ENCODE data around the gene SLC37A1. TPM values are rescaled to one million over a fixed set of nuclear protein-coding genes. Genes with fewer than 3 reads are reported as not detected.

The SLC37A1 gene
- total RNA-seq, 4 donors from 2014 or later = 4.0 to 5.8 (median 5.1) TPM

DNA sequence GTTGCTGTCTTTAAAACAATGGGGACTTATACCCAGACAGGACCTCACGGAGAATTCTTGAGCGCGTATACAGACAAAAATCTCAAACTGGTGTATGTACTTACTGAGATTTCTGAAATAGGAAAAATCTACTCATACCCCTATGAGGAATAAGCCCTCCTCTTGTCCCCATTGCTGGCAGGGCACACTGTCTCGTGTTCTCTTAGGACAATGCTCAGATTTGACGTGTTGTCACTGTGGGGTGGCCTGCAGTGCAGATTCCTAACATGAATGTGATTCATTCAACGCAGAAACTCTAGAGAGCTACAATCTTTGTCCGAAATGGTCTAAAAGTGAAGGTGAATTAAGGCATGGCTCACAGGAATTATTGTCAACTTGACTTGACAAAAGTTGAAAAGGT lies 108.6 kb downstream of the SLC37A1 start:
- TF ChIP-seq, protein P1, sequence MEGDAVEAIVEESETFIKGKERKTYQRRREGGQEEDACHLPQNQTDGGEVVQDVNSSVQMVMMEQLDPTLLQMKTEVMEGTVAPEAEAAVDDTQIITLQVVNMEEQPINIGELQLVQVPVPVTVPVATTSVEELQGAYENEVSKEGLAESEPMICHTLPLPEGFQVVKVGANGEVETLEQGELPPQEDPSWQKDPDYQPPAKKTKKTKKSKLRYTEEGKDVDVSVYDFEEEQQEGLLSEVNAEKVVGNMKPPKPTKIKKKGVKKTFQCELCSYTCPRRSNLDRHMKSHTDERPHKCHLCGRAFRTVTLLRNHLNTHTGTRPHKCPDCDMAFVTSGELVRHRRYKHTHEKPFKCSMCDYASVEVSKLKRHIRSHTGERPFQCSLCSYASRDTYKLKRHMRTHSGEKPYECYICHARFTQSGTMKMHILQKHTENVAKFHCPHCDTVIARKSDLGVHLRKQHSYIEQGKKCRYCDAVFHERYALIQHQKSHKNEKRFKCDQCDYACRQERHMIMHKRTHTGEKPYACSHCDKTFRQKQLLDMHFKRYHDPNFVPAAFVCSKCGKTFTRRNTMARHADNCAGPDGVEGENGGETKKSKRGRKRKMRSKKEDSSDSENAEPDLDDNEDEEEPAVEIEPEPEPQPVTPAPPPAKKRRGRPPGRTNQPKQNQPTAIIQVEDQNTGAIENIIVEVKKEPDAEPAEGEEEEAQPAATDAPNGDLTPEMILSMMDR (IDR thresholded peaks at IDR 0.05; ENCODE audit: low read depth) = no peak

DNA sequence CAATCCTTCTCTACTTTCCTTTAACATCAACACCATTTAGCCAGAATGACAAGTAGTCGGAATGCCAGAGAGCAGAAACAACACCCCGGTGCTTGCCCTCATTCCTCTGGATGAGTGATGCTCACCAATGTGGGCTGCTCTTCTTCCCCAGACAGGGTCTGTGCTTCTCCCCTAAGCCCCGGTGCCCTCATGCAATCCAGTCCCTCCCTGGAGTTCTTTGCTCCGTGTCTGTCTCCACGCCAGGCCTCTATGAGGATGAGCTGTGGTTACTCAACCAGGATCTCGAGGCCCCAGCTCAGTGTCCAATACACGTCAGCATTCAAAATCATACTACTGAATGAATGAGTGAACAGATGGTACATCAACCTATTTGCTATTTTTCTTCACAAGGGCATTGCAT lies 110.0 kb downstream of the SLC37A1 start:
- TF ChIP-seq, protein P1 (IDR thresholded peaks at IDR 0.05; ENCODE audit: low read depth) = no peak

DNA sequence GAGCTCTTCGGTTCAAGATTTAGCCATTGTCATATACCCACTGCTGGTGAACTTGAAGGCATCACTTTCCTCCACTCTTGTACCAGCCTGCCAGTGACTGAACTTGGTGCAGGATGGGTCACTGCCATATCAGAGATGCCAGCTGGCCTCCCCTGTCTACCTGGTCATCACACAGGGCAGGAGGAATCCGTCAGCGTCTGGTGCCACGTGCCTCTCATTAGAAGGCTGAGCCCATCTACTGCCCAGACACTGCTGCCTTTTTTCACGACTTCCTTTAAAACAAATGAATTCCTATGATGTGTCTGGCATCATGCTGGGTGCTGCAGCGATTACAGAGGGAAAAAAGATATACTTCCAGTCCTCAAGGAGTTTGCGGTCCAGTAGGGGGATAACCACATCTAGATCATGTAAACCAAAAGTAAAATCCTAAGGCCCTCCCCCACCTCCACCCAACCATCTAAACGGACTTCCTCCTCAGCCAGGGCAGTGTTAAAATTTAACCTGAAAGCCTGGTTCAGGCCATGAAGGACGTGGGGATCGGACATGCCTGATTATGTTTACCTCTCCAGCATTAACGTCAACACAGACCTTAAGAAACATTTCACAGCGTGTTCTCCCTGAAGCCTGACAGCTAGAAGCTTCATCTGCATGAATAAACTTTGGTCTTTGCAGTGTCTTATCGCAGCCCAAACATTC lies 110.6 kb downstream of the SLC37A1 start:
- TF ChIP-seq, protein P1 (IDR thresholded peaks at IDR 0.05; ENCODE audit: low read depth) = no peak

DNA sequence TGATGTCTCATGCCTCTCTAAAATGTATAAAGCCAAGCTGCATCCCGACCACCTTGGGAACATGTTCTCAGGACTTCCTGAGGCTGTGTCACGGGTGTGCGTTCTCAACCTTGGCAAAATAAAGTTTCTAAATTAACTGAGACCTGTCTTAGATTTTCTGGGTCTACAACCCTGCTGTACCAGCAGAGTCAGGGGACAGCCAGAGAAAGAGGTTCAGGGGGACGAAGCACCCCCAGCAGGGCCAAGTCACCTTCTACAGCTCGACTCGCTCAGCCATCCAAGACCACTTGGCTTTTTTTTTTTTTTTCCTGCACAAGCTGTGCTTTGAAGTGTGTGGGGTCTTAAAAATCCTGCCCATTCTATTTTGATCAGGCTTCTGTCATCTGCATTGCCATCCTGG lies 111.3 kb downstream of the SLC37A1 start:
- TF ChIP-seq, protein P1 (IDR thresholded peaks at IDR 0.05; ENCODE audit: low read depth) = no peak

DNA sequence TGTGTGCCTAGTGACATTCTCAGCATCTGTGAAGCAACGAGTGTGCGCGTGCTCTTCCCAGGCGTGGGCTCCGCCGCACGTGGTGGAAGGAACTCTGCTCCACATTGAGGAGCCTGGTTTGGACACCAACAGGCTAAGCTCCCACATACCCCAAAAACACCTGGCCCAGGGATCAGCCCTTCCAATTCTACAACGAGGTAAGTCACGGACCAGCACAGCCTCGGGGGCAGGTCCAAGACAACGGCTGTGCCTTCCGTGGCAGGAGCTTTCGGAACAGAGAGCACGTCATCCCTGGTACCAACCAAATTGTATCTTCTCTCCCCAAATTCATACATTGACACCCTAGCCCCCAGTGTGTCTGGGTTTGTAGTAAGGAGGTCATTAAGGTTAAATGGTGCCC lies 112.5 kb downstream of the SLC37A1 start:
- TF ChIP-seq, protein P1 (IDR thresholded peaks at IDR 0.05; ENCODE audit: low read depth) = no peak

DNA sequence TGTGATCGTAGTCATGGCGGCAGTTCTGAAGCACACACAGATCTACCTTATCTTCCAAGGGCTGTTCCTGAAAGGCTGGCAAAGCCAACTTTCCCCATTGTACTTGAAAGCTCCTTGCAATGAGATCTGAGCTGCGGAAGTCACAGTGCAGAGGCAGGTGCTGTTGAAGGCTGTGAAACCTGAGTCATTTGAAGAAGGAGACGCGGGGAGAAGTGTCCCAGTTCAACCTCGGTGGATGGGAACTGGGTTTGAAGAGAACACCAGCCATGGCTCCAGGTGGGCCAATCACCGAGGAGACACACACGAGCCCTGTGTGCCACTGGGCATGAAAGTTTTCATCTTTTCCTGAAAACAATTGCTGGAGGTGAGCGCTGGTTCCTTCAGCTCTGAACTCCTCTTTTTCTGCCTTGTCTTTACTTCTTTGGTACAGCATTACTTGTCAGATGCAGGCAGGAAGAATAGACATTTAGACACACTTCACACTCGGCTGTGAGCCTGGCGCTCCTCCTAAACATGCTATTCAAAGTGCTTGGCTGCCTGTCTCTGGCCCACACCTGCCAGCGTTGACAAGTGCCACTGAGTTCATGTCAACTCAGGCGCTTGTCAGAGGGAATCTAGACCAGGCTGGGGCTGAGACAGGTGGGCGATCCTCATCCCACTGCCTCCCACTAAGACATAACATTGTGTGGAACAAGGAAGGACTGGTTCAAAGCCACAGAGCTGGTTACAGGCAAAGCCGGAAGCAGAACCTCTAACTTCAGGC lies 114.1 kb downstream of the SLC37A1 start:
- TF ChIP-seq, protein P1 (IDR thresholded peaks at IDR 0.05; ENCODE audit: low read depth) = no peak

DNA sequence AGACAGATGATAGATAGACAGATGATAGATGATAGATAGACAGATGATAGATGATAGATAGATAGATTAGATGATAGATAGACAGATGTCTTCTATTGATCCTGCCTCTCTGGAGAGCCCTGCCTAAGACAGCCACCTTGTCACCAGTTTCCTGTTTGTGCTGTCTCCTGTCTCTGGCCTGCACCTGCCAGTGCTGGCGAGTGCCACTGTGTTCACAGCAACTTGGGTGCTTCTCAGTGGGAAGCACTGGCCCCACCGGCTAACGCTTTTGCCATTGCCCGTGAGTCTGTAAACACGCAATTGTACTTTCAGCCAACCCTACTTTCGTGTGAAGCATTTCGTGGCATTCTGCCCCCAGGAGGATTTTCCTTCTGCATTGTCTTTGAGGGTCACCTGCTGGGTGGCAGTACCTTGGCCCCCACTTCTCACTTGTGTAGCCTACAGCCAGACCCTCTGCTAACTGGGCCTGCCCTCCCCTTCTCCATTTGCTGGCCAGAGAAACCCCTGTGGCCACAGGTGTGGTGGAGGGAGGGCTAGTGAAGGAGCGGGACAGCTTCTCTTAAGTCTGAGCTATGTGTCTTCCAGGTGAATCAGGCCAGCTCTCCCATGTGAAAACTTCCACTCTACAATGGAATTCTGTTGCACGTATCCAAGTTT lies 116.4 kb downstream of the SLC37A1 start:
- TF ChIP-seq, protein P1 (IDR thresholded peaks at IDR 0.05; ENCODE audit: low read depth) = no peak

Measured in subcutaneous adipose tissue (tissue), 4 donors.